ENCODE data around the gene HES7.

Gene HES7

DNA sequence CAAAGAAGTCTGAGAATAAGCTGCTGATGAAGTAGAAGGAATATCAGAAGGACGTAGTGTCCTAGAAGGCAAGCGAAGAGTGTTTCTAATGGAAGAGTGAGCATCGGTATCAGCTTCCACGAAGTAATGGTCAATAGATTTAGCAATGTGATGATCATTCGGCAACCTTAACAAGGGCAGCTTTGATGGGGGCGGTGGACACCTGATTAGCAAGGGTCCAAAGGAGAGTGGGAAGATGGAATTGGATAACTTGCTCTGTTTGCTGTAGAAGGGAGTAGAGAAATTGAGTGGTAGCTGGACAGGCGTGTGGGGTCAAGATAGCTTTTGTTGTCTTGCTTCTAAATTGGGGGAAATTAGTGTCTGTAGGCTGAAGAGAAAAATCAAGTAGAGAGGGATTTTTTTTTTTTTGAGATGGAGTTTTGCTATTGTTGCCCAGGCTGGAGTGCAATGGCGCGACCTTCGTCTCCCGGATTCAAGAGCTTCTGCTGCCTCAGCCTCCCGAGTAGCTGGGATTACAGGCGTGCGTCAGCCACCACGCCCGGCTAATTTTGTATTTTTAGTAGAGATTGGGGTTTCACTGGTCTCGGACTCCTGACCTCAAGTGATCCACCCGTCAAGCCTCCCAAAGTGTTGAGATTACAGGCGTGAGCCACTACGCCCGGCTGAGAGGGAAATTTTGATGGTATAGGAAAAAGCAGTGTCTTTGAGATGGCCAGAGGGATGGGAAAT lies 13.9 kb upstream of the HES7 start (continued):
- TF ChIP-seq, protein P1, sequence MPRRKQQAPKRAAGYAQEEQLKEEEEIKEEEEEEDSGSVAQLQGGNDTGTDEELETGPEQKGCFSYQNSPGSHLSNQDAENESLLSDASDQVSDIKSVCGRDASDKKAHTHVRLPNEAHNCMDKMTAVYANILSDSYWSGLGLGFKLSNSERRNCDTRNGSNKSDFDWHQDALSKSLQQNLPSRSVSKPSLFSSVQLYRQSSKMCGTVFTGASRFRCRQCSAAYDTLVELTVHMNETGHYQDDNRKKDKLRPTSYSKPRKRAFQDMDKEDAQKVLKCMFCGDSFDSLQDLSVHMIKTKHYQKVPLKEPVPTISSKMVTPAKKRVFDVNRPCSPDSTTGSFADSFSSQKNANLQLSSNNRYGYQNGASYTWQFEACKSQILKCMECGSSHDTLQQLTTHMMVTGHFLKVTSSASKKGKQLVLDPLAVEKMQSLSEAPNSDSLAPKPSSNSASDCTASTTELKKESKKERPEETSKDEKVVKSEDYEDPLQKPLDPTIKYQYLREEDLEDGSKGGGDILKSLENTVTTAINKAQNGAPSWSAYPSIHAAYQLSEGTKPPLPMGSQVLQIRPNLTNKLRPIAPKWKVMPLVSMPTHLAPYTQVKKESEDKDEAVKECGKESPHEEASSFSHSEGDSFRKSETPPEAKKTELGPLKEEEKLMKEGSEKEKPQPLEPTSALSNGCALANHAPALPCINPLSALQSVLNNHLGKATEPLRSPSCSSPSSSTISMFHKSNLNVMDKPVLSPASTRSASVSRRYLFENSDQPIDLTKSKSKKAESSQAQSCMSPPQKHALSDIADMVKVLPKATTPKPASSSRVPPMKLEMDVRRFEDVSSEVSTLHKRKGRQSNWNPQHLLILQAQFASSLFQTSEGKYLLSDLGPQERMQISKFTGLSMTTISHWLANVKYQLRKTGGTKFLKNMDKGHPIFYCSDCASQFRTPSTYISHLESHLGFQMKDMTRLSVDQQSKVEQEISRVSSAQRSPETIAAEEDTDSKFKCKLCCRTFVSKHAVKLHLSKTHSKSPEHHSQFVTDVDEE (CRISPR knock-in tag; IDR thresholded peaks at IDR 0.05), result no peak
- TF ChIP-seq POU6F1 (CRISPR knock-in tag; IDR thresholded peaks at IDR 0.05; ENCODE audit: borderline replicate concordance, low read depth) (no peak), ZFP30 (CRISPR knock-in tag; IDR thresholded peaks at IDR 0.05) (no peak), TOX (CRISPR knock-in tag; IDR thresholded peaks at IDR 0.05; ENCODE audit: borderline replicate concordance) (no peak), ZFP3 (CRISPR knock-in tag; IDR thresholded peaks at IDR 0.05) (no peak), GLIS3 (CRISPR knock-in tag; IDR thresholded peaks at IDR 0.05) (no peak), ISL1 (CRISPR knock-in tag; IDR thresholded peaks at IDR 0.05) (no peak), ARNTL (CRISPR knock-in tag; IDR thresholded peaks at IDR 0.05; ENCODE audit: borderline replicate concordance, low read depth) (no peak), CSDC2 (CRISPR knock-in tag; IDR thresholded peaks at IDR 0.05) (no peak)

DNA sequence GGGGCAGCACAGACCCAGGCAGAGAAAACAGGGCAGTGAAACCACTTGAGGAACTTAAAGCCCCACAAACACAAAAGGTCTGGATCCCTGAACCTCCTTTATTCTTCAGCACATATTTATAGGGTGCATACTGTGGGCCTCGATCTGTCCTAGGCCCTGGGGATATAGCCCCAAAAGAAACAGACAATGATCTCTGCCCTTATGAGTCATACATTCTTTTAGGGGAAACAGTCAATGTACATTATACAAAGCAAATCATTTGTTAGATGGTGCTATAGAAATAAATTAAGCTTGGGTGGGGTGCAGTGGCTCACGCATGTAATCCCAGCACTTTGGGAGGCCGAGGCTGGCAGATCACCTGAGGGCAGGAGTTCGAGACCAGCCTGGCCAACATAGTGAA lies 10.0 kb upstream of the HES7 start:
- TF ChIP-seq ESRRG (CRISPR knock-in tag; IDR thresholded peaks at IDR 0.05), result no peak
- TF ChIP-seq OSR1 (CRISPR knock-in tag; IDR thresholded peaks at IDR 0.05), result no peak
- no peak for TF ChIP-seq ISL1 (CRISPR knock-in tag; IDR thresholded peaks at IDR 0.05)
- no peak for TF ChIP-seq CSDC2 (CRISPR knock-in tag; IDR thresholded peaks at IDR 0.05)
- TF ChIP-seq SNAI2 (CRISPR knock-in tag; IDR thresholded peaks at IDR 0.05), result no peak
- no peak for ATAC-seq

DNA sequence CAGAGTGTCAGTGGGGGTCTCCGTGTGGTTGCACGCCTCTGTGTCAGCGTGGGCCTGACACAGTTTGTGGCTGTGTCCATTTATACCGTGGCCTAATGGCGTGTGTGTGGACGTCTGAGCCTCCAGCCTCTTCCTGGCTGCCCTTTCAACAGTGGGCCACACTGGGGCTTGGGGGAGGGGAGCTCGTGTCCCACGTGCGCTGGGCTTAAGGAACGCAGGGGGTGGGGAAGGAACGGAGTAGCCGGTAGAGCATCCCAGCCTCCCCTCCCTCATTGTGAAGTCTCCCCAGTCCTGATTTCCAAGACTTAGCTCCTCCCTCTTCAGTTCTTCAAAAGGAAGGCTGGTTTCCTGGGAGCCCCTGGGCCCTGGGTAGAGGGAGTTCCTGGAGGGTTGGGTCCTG lies 9.5 kb upstream of the HES7 start:
- ATAC-seq, result no peak
- no peak for TF ChIP-seq ESRRG (CRISPR knock-in tag; IDR thresholded peaks at IDR 0.05)
- TF ChIP-seq GLIS3 (CRISPR knock-in tag; IDR thresholded peaks at IDR 0.05), result no peak
- no peak for TF ChIP-seq PPARA (CRISPR knock-in tag; IDR thresholded peaks at IDR 0.05; ENCODE audit: borderline replicate concordance)
- no peak for TF ChIP-seq ZFP30 (CRISPR knock-in tag; IDR thresholded peaks at IDR 0.05)

DNA sequence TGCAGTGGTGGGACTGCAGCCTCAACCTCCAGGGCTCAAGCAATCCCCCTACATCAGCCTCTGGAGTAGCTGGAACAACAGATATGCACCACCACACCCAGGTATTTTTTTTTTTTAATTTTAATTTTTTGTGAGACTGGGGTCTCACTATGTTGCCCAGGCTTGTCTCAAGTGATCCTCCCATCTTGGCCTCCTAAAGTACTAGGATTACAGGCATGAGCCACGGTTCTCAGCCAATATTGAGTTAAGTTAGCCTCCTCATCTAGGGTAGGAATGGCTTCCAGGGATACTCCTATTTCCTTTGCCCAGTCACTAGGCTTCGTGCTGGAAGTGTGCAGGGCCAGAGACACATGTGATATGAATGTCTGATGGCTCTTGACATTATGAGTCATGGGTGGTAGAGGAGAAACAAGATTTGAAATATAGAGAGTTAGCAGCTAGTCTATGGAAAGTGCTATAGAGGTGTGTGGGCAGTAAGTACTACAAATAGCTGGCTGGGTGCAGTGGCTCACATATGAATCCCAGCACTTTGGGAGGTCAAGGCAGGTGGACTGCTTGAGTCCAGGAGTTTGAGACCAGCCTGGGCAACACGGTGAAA lies 8.0 kb upstream of the HES7 start:
- no peak for ATAC-seq
- TF ChIP-seq, protein P1 (CRISPR knock-in tag; IDR thresholded peaks at IDR 0.05), result no peak
- no peak for TF ChIP-seq ZC3H10 (CRISPR knock-in tag; IDR thresholded peaks at IDR 0.05)
- TF ChIP-seq ARNTL (CRISPR knock-in tag; IDR thresholded peaks at IDR 0.05; ENCODE audit: borderline replicate concordance, low read depth), result no peak
- TF ChIP-seq GLIS3 (CRISPR knock-in tag; IDR thresholded peaks at IDR 0.05), result no peak
- TF ChIP-seq TOX (CRISPR knock-in tag; IDR thresholded peaks at IDR 0.05; ENCODE audit: borderline replicate concordance), result no peak
- TF ChIP-seq ESRRG (CRISPR knock-in tag; IDR thresholded peaks at IDR 0.05), result no peak
- no peak for TF ChIP-seq POU6F1 (CRISPR knock-in tag; IDR thresholded peaks at IDR 0.05; ENCODE audit: borderline replicate concordance, low read depth)
- no peak for TF ChIP-seq TCF4 (CRISPR knock-in tag; IDR thresholded peaks at IDR 0.05; ENCODE audit: borderline replicate concordance)
- no peak for TF ChIP-seq ZNF70 (CRISPR knock-in tag; IDR thresholded peaks at IDR 0.05)
- no peak for TF ChIP-seq CSDC2 (CRISPR knock-in tag; IDR thresholded peaks at IDR 0.05)
- TF ChIP-seq RARB (CRISPR knock-in tag; IDR thresholded peaks at IDR 0.05), result no peak
- TF ChIP-seq, protein P2, sequence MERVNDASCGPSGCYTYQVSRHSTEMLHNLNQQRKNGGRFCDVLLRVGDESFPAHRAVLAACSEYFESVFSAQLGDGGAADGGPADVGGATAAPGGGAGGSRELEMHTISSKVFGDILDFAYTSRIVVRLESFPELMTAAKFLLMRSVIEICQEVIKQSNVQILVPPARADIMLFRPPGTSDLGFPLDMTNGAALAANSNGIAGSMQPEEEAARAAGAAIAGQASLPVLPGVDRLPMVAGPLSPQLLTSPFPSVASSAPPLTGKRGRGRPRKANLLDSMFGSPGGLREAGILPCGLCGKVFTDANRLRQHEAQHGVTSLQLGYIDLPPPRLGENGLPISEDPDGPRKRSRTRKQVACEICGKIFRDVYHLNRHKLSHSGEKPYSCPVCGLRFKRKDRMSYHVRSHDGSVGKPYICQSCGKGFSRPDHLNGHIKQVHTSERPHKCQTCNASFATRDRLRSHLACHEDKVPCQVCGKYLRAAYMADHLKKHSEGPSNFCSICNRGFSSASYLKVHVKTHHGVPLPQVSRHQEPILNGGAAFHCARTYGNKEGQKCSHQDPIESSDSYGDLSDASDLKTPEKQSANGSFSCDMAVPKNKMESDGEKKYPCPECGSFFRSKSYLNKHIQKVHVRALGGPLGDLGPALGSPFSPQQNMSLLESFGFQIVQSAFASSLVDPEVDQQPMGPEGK (CRISPR knock-in tag; IDR thresholded peaks at IDR 0.05; ENCODE audit: borderline replicate concordance), result no peak
- no peak for TF ChIP-seq ISL1 (CRISPR knock-in tag; IDR thresholded peaks at IDR 0.05)
- no peak for TF ChIP-seq ZFP30 (CRISPR knock-in tag; IDR thresholded peaks at IDR 0.05)
- TF ChIP-seq ZNF565 (CRISPR knock-in tag; conservative IDR thresholded peaks at IDR 0.05; ENCODE audit: low read depth), result no peak
- TF ChIP-seq SNAI2 (CRISPR knock-in tag; IDR thresholded peaks at IDR 0.05), result no peak
- no peak for TF ChIP-seq OSR1 (CRISPR knock-in tag; IDR thresholded peaks at IDR 0.05)
- TF ChIP-seq ZNF8 (CRISPR knock-in tag; IDR thresholded peaks at IDR 0.05), result no peak
